ENCODE measurements around the gene JAZF1.

GRCh38 chr7:28005847-28006231 is 174.8 kb downstream of the JAZF1 start:
- no peak for TF ChIP-seq PATZ1 (CRISPR knock-in tag; IDR thresholded peaks at IDR 0.05; ENCODE audit: borderline replicate concordance)
- no peak for TF ChIP-seq CREB5 (CRISPR knock-in tag; IDR thresholded peaks at IDR 0.05; ENCODE audit: low read depth)
- TF ChIP-seq TCF4 (CRISPR knock-in tag; IDR thresholded peaks at IDR 0.05; ENCODE audit: borderline replicate concordance), result no peak
- no peak for TF ChIP-seq ZNF565 (CRISPR knock-in tag; conservative IDR thresholded peaks at IDR 0.05; ENCODE audit: low read depth)
- TF ChIP-seq, protein P1, sequence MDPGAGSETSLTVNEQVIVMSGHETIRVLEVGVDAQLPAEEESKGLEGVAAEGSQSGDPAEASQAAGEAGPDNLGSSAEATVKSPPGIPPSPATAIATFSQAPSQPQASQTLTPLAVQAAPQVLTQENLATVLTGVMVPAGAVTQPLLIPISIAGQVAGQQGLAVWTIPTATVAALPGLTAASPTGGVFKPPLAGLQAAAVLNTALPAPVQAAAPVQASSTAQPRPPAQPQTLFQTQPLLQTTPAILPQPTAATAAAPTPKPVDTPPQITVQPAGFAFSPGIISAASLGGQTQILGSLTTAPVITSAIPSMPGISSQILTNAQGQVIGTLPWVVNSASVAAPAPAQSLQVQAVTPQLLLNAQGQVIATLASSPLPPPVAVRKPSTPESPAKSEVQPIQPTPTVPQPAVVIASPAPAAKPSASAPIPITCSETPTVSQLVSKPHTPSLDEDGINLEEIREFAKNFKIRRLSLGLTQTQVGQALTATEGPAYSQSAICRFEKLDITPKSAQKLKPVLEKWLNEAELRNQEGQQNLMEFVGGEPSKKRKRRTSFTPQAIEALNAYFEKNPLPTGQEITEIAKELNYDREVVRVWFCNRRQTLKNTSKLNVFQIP (CRISPR knock-in tag; IDR thresholded peaks at IDR 0.05; ENCODE audit: borderline replicate concordance, low read depth), result no peak
- TF ChIP-seq ZNF70 (CRISPR knock-in tag; IDR thresholded peaks at IDR 0.05), result no peak
- TF ChIP-seq BACH2 (CRISPR knock-in tag; IDR thresholded peaks at IDR 0.05; ENCODE audit: borderline replicate concordance), result no peak
- no peak for TF ChIP-seq ZC3H10 (CRISPR knock-in tag; IDR thresholded peaks at IDR 0.05)
- TF ChIP-seq ZFP30 (CRISPR knock-in tag; IDR thresholded peaks at IDR 0.05), result no peak
- no peak for TF ChIP-seq ZNF8 (CRISPR knock-in tag; IDR thresholded peaks at IDR 0.05)
- TF ChIP-seq ARNTL (CRISPR knock-in tag; IDR thresholded peaks at IDR 0.05; ENCODE audit: borderline replicate concordance, low read depth), result no peak
- TF ChIP-seq, protein P2, sequence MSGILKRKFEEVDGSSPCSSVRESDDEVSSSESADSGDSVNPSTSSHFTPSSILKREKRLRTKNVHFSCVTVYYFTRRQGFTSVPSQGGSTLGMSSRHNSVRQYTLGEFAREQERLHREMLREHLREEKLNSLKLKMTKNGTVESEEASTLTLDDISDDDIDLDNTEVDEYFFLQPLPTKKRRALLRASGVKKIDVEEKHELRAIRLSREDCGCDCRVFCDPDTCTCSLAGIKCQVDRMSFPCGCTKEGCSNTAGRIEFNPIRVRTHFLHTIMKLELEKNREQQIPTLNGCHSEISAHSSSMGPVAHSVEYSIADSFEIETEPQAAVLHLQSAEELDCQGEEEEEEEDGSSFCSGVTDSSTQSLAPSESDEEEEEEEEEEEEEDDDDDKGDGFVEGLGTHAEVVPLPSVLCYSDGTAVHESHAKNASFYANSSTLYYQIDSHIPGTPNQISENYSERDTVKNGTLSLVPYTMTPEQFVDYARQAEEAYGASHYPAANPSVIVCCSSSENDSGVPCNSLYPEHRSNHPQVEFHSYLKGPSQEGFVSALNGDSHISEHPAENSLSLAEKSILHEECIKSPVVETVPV (CRISPR knock-in tag; IDR thresholded peaks at IDR 0.05), result no peak
